Ovary (tissue), 3 donors: ENCODE data around the gene EIF2S1.

Experiments
- CTCF ChIP-seq, 3 donors: fragments of 450-650 bp in 2 of 3; fragments of 200-600 bp in 1 of 3; IDR thresholded peaks; one replicate each; pipeline versions ENCODE4 v1.5.1 to v1.8.0; 2016 to 2022; ENCODE audit warnings: antibody characterized with exemption in 3 of 3, mild to moderate bottlenecking in 1 of 3
- EP300 ChIP-seq: sonication (generic); formaldehyde crosslinking; IDR thresholded peaks from one replicate; pipeline ENCODE4 v1.6.1; 2017; ENCODE audit warnings: antibody characterized with exemption
- POLR2A ChIP-seq: fragments of 450-650 bp; IDR thresholded peaks from one replicate; pipeline ENCODE4 v1.6.1; 2017; ENCODE audit warnings: antibody characterized with exemption, mild to moderate bottlenecking, moderate library complexity
- donor health status: DM: no; HTN: no; CAD: no.

- no peak for TF ChIP-seq POLR2A
- no peak for TF ChIP-seq CTCF (IDR thresholded peaks at IDR 0.05)
- no peak for TF ChIP-seq EP300
These were observed 69.5 kb downstream of the EIF2S1 start for GRCh38 chr14:67429510-67430205.
